Activated naive CD8-positive, alpha-beta T cell treated with anti-CD3 and anti-CD28 coated beads, Interleukin-2, amount 50 U/mL, for 24 hours (primary cell): ENCODE results near the gene PIM2.
A peak's percentile ranks its signal among the peaks of the same experiment; 100 is the strongest.

ENCODE experiments used
- ATAC-seq: fragments of 150-1000 bp; cut with Tn5 transposase; one replicate; pipeline ENCODE4 v1.10.0; 2021
- DNase-seq: peaks from one replicate; pipeline ENCODE4 v3.0.0; 2021
- H3K27ac Mint-ChIP-seq: one replicate; pipeline ENCODE4 v1.8.0; 2021; ENCODE audit warnings: mild to moderate bottlenecking, mixed read lengths
- H3K27me3 Mint-ChIP-seq: one replicate; pipeline ENCODE4 v1.8.0; 2021; ENCODE audit warnings: mixed read lengths
- H3K36me3 Mint-ChIP-seq: one replicate; pipeline ENCODE4 v1.8.0; 2021; ENCODE audit warnings: low read depth, mixed read lengths
- H3K4me1 Mint-ChIP-seq: one replicate; pipeline ENCODE4 v1.8.0; 2021; ENCODE audit warnings: mixed read lengths
- H3K4me3 Mint-ChIP-seq: one replicate; pipeline ENCODE4 v1.8.0; 2021; ENCODE audit warnings: mild to moderate bottlenecking, moderate library complexity, mixed read lengths
- H3K9me3 Mint-ChIP-seq: one replicate; pipeline ENCODE4 v1.8.0; 2021; ENCODE audit warnings: mixed read lengths

Gene PIM2

GRCh38 chrX:48904180-48904579, 14.6 kb downstream of the PIM2 start:
- ATAC-seq (no peak), DNase-seq (no peak)
- Mint-ChIP-seq H3K36me3 (peaks cover 2% of the 10 kb centered on the region), H3K27me3 (no peaks in the 10 kb centered on the region), H3K9me3 (no peaks in the 10 kb centered on the region), H3K4me1 (peaks cover 4% of the 10 kb centered on the region), H3K4me3 (no peak overlapping the region), H3K27ac (no peak overlapping the region)

- ATAC-seq: no peak
- Mint-ChIP-seq H3K27me3 (no peaks in the 10 kb centered on the region), H3K4me3 (no peak overlapping the region), H3K27ac (no peak overlapping the region), H3K9me3 (no peaks in the 10 kb centered on the region), H3K36me3 (peaks cover 2% of the 10 kb centered on the region), H3K4me1 (peaks cover 4% of the 10 kb centered on the region)
- no peak for DNase-seq
These were observed 15.5 kb downstream of the PIM2 start for GRCh38 chrX:48903290-48903689.

GRCh38 chrX:48902776-48903175, 16.0 kb downstream of the PIM2 start:
- Mint-ChIP-seq H3K27ac (no peak overlapping the region), H3K4me3 (no peak overlapping the region), H3K4me1 (peaks cover 7% of the 10 kb centered on the region), H3K36me3 (peaks cover 2% of the 10 kb centered on the region), H3K9me3 (no peaks in the 10 kb centered on the region), H3K27me3 (no peaks in the 10 kb centered on the region)
- DNase-seq: no peak
- no peak for ATAC-seq

GRCh38 chrX:48902135-48902534, 16.7 kb downstream of the PIM2 start:
- peaks cover 11% of the 10 kb centered on the region for H3K4me1 Mint-ChIP-seq
- H3K27me3 Mint-ChIP-seq: no peaks in the 10 kb centered on the region
- no peak overlapping the region for H3K4me3 Mint-ChIP-seq
- no peak overlapping the region for H3K27ac Mint-ChIP-seq
- peaks cover 2% of the 10 kb centered on the region for H3K36me3 Mint-ChIP-seq
- no peak for ATAC-seq
- H3K9me3 Mint-ChIP-seq: no peaks in the 10 kb centered on the region
- DNase-seq: no peak

GRCh38 chrX:48901069-48901468, 17.8 kb downstream of the PIM2 start:
- H3K27me3 Mint-ChIP-seq: no peaks in the 10 kb centered on the region
- H3K4me1 Mint-ChIP-seq: peaks cover 20% of the 10 kb centered on the region
- DNase-seq (no peak), ATAC-seq (no peak)
- H3K27ac Mint-ChIP-seq: no peak overlapping the region
- H3K36me3 Mint-ChIP-seq: peaks cover 2% of the 10 kb centered on the region
- no peaks in the 10 kb centered on the region for H3K9me3 Mint-ChIP-seq
- H3K4me3 Mint-ChIP-seq: no peak overlapping the region

- DNase-seq (no peak), ATAC-seq (no peak)
- Mint-ChIP-seq H3K27me3 (no peaks in the 10 kb centered on the region), H3K27ac (no peak overlapping the region), H3K4me1 (peaks cover 25% of the 10 kb centered on the region), H3K36me3 (peaks cover 5% of the 10 kb centered on the region), H3K9me3 (no peaks in the 10 kb centered on the region), H3K4me3 (peak overlapping the region; percentile 91)
These were observed 19.8 kb downstream of the PIM2 start for GRCh38 chrX:48899078-48899410.

- peak; percentile 94 for ATAC-seq
- H3K4me3 Mint-ChIP-seq: peak within 1 kb of the TSS; percentile 91
- H3K27me3 Mint-ChIP-seq: no peaks in the 10 kb centered on the region
- peaks cover 26% of the 10 kb centered on the region for H3K4me1 Mint-ChIP-seq
- peaks cover 5% of the 10 kb centered on the region for H3K36me3 Mint-ChIP-seq
- peak; percentile 82 for DNase-seq
- H3K27ac Mint-ChIP-seq: peak within 1 kb of the TSS; percentile 96
- no peaks in the 10 kb centered on the region for H3K9me3 Mint-ChIP-seq
These were observed 21.1 kb downstream of the PIM2 start, which contains the start of the genes PQBP1 and TIMM17B for GRCh38 chrX:48897625-48898306. TSS of gene PQBP1 (plus strand) at chrX:48897930. CDS start at chrX:48898510, 580 bp downstream. TSS of gene TIMM17B (minus strand) at chrX:48897768. CDS start at chrX:48897749, 19 bp downstream.

GRCh38 chrX:48897157-48897624, 21.6 kb downstream of the PIM2 start:
- Mint-ChIP-seq H3K4me3 (peak overlapping the region; percentile 91), H3K36me3 (peaks cover 5% of the 10 kb centered on the region), H3K27ac (peak overlapping the region; percentile 96), H3K27me3 (no peaks in the 10 kb centered on the region), H3K4me1 (peaks cover 26% of the 10 kb centered on the region), H3K9me3 (no peaks in the 10 kb centered on the region)
- ATAC-seq: peak; percentile 27
- peak; percentile 68 for DNase-seq

GRCh38 chrX:48896611-48897011, 22.2 kb downstream of the PIM2 start:
- Mint-ChIP-seq H3K36me3 (peaks cover 5% of the 10 kb centered on the region), H3K27me3 (no peaks in the 10 kb centered on the region), H3K27ac (peak overlapping the region; percentile 96), H3K4me3 (peak overlapping the region; percentile 91), H3K4me1 (peaks cover 29% of the 10 kb centered on the region), H3K9me3 (no peaks in the 10 kb centered on the region)
- ATAC-seq (no peak), DNase-seq (no peak)

- peaks cover 38% of the 10 kb centered on the region for H3K4me1 Mint-ChIP-seq
- no peak for ATAC-seq
- H3K27ac Mint-ChIP-seq: peak overlapping the region; percentile 46
- peaks cover 4% of the 10 kb centered on the region for H3K36me3 Mint-ChIP-seq
- H3K4me3 Mint-ChIP-seq: no peak overlapping the region
- H3K27me3 Mint-ChIP-seq: no peaks in the 10 kb centered on the region
- H3K9me3 Mint-ChIP-seq: no peaks in the 10 kb centered on the region
- no peak for DNase-seq
These were observed 23.9 kb downstream of the PIM2 start for GRCh38 chrX:48894891-48895290.

- ATAC-seq: no peak
- Mint-ChIP-seq H3K4me1 (peaks cover 34% of the 10 kb centered on the region), H3K27me3 (no peaks in the 10 kb centered on the region), H3K36me3 (peaks cover 4% of the 10 kb centered on the region), H3K9me3 (no peaks in the 10 kb centered on the region), H3K4me3 (no peak overlapping the region), H3K27ac (no peak overlapping the region)
- DNase-seq: no peak
These were observed 25.1 kb downstream of the PIM2 start for GRCh38 chrX:48893556-48894348.

- H3K4me1 Mint-ChIP-seq: peaks cover 32% of the 10 kb centered on the region
- no peak for ATAC-seq
- no peak for DNase-seq
- H3K27me3 Mint-ChIP-seq: no peaks in the 10 kb centered on the region
- H3K9me3 Mint-ChIP-seq: no peaks in the 10 kb centered on the region
- no peak overlapping the region for H3K27ac Mint-ChIP-seq
- peaks cover 4% of the 10 kb centered on the region for H3K36me3 Mint-ChIP-seq
- no peak overlapping the region for H3K4me3 Mint-ChIP-seq
These were observed 25.9 kb downstream of the PIM2 start for GRCh38 chrX:48892896-48893295.

GRCh38 chrX:48891402-48892288, 27.2 kb downstream of the PIM2 start:
- Mint-ChIP-seq H3K4me3 (peak overlapping the region; percentile 83), H3K4me1 (peaks cover 23% of the 10 kb centered on the region), H3K9me3 (no peaks in the 10 kb centered on the region), H3K36me3 (peaks cover 4% of the 10 kb centered on the region), H3K27ac (no peak overlapping the region), H3K27me3 (no peaks in the 10 kb centered on the region)
- ATAC-seq (peak; percentile 92), DNase-seq (peak; percentile 67)

- DNase-seq (peak; percentile 19), ATAC-seq (peak; percentile 27)
- Mint-ChIP-seq H3K4me1 (peaks cover 18% of the 10 kb centered on the region), H3K4me3 (peak overlapping the region; percentile 83), H3K9me3 (no peaks in the 10 kb centered on the region), H3K27me3 (no peaks in the 10 kb centered on the region), H3K27ac (peak overlapping the region; percentile 86), H3K36me3 (peaks cover 4% of the 10 kb centered on the region)
These were observed 27.9 kb downstream of the PIM2 start for GRCh38 chrX:48890934-48891401.
